B cell (primary cell): ENCODE measurements around the gene IGFBP7. TPM values are rescaled to one million over a fixed set of nuclear protein-coding genes. Genes with fewer than 3 reads are reported as not detected.

ENCODE experiments used
- ATAC-seq: fragments of 200-7000 bp; cut with Tn5 transposase; one replicate; pipeline ENCODE4 v1.10.0; 2021; ENCODE audit warnings: low read depth, mild to moderate bottlenecking, moderate number of reproducible peaks, moderate library complexity
- CTCF ChIA-PET: fragments of 350-600 bp; sonication (Branson Sonifier 250); formaldehyde crosslinking; loops from one replicate; lab custom pipeline; 2021; ENCODE audit warnings: antibody characterized with exemption, inconsistent platforms; lab: Charles Lee
- POLR2A ChIA-PET: fragments of 350-600 bp; sonication (Branson Sonifier 250); formaldehyde crosslinking; loops from one replicate; lab custom pipeline; 2021; ENCODE audit warnings: antibody characterized with exemption; lab: Charles Lee
- DNase-seq: peaks from one replicate; pipeline ENCODE4 v3.0.0; 2013
- H2AFZ ChIP-seq: 2 replicates; pipeline ENCODE4 v1.6.1; 2012; ENCODE audit warnings: mild to moderate bottlenecking, low read depth, low read length; ENCODE audit not compliant: insufficient read depth, poor library complexity, severe bottlenecking
- H3K27ac ChIP-seq, 2 donors: 1 replicate in 1 of 2; 2 replicates in 1 of 2; pipeline ENCODE4 v1.5.1; 2012 to 2013; ENCODE audit warnings: low read length in 2 of 2, mild to moderate bottlenecking in 2 of 2, moderate library complexity in 1 of 2
- H3K27me3 ChIP-seq, 4 experiments: fragments of 200-600 bp in 1 of 4; sonication (generic) in 1 of 4; replicated peaks in 1 of 4; 1 replicate in 2 of 4; 2 replicates in 2 of 4; pipeline versions ENCODE4 v1.6.1 to v1.7.0; 2013 to 2016; ENCODE audit warnings: low read length in 3 of 4, mild to moderate bottlenecking in 2 of 4, mixed read lengths in 1 of 4, moderate library complexity in 1 of 4; ENCODE audit not compliant: insufficient read depth in 4 of 4, control insufficient read depth in 3 of 4; ENCODE audit errors: control extremely low read depth in 1 of 4
- H3K36me3 ChIP-seq, 2 experiments: replicated peaks in 1 of 2; 1 replicate in 1 of 2; 2 replicates in 1 of 2; pipeline versions ENCODE4 v1.6.1 to v1.7.1; 2013; ENCODE audit warnings: low read length in 1 of 2; ENCODE audit not compliant: insufficient read depth in 2 of 2, control insufficient read depth in 1 of 2; ENCODE audit errors: control extremely low read depth in 1 of 2, extremely low read depth in 1 of 2
- H3K4me1 ChIP-seq, 2 donors: fragments of 200-600 bp in 1 of 2; sonication (generic) in 1 of 2; 1 replicate in 1 of 2; 2 replicates in 1 of 2; pipeline versions ENCODE4 v1.5.1 to v1.6.1; 2013 to 2017; ENCODE audit warnings: low read length in 2 of 2; ENCODE audit not compliant: control insufficient read depth in 2 of 2, insufficient read depth in 2 of 2
- H3K4me2 ChIP-seq: replicated peaks from 2 replicates; pipeline ENCODE3; 2012; ENCODE audit warnings: mild to moderate bottlenecking, low read depth, low read length; ENCODE audit not compliant: poor library complexity, severe bottlenecking
- H3K4me3 ChIP-seq, 5 experiments: fragments of 200-600 bp in 1 of 5; sonication (generic) in 1 of 5; 1 replicate in 3 of 5; 2 replicates in 2 of 5; pipeline versions ENCODE4 v1.5.1 to v1.7.0; 2011 to 2016; ENCODE audit warnings: low read length in 4 of 5, mild to moderate bottlenecking in 4 of 5, low read depth in 2 of 5, control low read depth in 1 of 5, moderate library complexity in 1 of 5; ENCODE audit not compliant: insufficient read depth in 1 of 5; ENCODE audit errors: control extremely low read depth in 1 of 5, extremely low read depth in 1 of 5
- H3K79me2 ChIP-seq: fragments of 200-600 bp; sonication (generic); one replicate; pipeline ENCODE4 v1.6.0; 2016; ENCODE audit warnings: low read length; ENCODE audit not compliant: control insufficient read depth, insufficient read depth
- H3K9ac ChIP-seq: fragments of 200-600 bp; sonication (generic); 2 replicates; pipeline ENCODE4 v1.6.1; 2017; ENCODE audit warnings: mild to moderate bottlenecking, low read length, moderate library complexity
- H3K9me3 ChIP-seq, 3 donors: one replicate each; pipeline versions ENCODE4 v1.6.1 to v1.7.1; 2013; ENCODE audit warnings: low read length in 2 of 3; ENCODE audit not compliant: control insufficient read depth in 2 of 3, insufficient read depth in 1 of 3; ENCODE audit errors: control extremely low read depth in 1 of 3
- H4K20me1 ChIP-seq: 2 replicates; pipeline ENCODE4 v1.6.0; 2012; ENCODE audit warnings: mild to moderate bottlenecking, low read length; ENCODE audit not compliant: insufficient read depth, control insufficient read depth, poor library complexity, severe bottlenecking
- H3K27ac Mint-ChIP-seq: one replicate; pipeline ENCODE4 v1.8.0; 2021; ENCODE audit warnings: mixed read lengths
- H3K27me3 Mint-ChIP-seq: one replicate; pipeline ENCODE4 v1.8.0; 2021; ENCODE audit warnings: mixed read lengths
- H3K4me1 Mint-ChIP-seq: one replicate; pipeline ENCODE4 v1.8.0; 2021; ENCODE audit warnings: mixed read lengths
- H3K4me3 Mint-ChIP-seq: one replicate; pipeline ENCODE4 v1.8.0; 2021; ENCODE audit warnings: mixed read lengths
- H3K9me3 Mint-ChIP-seq: one replicate; pipeline ENCODE4 v1.8.0; 2022; ENCODE audit warnings: mixed read lengths; ENCODE audit not compliant: insufficient read depth
- EZH2 ChIP-seq: IDR thresholded peaks from 2 replicates; pipeline ENCODE4 v1.6.1; 2012; ENCODE audit warnings: borderline replicate concordance, low read depth, mild to moderate bottlenecking, moderate library complexity, low read length; ENCODE audit not compliant: insufficient read depth, poor library complexity, severe bottlenecking
- WGBS: methylation state at CpG from one replicate; pipeline ENCODE4 v1.1.5; 2013; ENCODE audit warnings: missing lambda C conversion rate; ENCODE audit not compliant: insufficient coverage; 5-methylcytosine and 5-hydroxymethylcytosine counted together
- intact Hi-C: fragments of 100-400 bp; cut with micrococcal nuclease; formaldehyde crosslinking; loops from one replicate; pipeline ENCODE4 v1.10.0; 2022
- polyA plus RNA-seq: library from polyadenylated mRNA; depleted of rRNA; stranded (reverse); fragments of >200 nt; gene quantifications from 2 replicates; pipeline ENCODE4 v1.2.3, GENCODE V29; 2012
- total RNA-seq, 2 donors: library from RNA; stranded (reverse); fragments of 120-200 nt in 1 of 2; gene quantifications; 1 replicate in 1 of 2; 2 replicates in 1 of 2; pipeline versions ENCODE4 v1.2.3 to v1.2.4, GENCODE V29; 2013 to 2022
- TF ChIP-seq, protein P1 (sequence below): fragments of 200-600 bp; IDR thresholded peaks from one replicate; pipeline ENCODE4 v1.8.0; 2022; ENCODE audit warnings: antibody characterized with exemption, mild to moderate bottlenecking

The IGFBP7 gene
- total and polyA plus RNA-seq, 2 donors (not counting 1 experiment from before 2014, with no cell fraction given): 0.37 TPM; not detected in 1

DNA sequence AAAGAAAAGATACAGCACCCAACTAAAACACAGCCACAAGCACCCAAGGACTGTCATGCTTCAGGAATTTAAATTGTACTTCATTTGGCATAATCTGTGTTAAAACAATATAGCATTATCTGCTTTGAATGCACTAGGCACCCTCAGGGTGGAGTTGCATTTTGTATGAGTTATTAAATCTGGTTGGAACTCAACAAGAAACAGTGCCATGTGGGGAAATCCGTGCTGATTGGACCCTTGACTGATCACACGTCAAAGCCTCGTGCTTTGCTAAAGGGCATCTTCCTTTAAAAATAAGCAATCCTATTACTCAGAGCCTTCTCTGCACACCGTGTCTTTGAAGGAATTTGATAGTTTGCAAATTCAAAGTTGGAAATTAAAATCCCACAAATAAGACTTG is 35.4 kb downstream of the IGFBP7 start:
- no peak for TF ChIP-seq EZH2
- TF ChIP-seq, protein P1, sequence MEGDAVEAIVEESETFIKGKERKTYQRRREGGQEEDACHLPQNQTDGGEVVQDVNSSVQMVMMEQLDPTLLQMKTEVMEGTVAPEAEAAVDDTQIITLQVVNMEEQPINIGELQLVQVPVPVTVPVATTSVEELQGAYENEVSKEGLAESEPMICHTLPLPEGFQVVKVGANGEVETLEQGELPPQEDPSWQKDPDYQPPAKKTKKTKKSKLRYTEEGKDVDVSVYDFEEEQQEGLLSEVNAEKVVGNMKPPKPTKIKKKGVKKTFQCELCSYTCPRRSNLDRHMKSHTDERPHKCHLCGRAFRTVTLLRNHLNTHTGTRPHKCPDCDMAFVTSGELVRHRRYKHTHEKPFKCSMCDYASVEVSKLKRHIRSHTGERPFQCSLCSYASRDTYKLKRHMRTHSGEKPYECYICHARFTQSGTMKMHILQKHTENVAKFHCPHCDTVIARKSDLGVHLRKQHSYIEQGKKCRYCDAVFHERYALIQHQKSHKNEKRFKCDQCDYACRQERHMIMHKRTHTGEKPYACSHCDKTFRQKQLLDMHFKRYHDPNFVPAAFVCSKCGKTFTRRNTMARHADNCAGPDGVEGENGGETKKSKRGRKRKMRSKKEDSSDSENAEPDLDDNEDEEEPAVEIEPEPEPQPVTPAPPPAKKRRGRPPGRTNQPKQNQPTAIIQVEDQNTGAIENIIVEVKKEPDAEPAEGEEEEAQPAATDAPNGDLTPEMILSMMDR: no peak
- ChIA-PET CTCF (no interaction called here), POLR2A (no interaction called here)
- DNase-seq: no peak
- Histone ChIP-seq H3K36me3 (no peaks in the 10 kb centered on the region), H3K9ac (no peak overlapping the region), H3K4me3 (no peak overlapping the region), H3K27me3 (no peaks in the 10 kb centered on the region), H3K9me3 (no peaks in the 10 kb centered on the region), H4K20me1 (no peaks in the 10 kb centered on the region), H3K79me2 (no peaks in the 10 kb centered on the region), H2AFZ (no peak overlapping the region), H3K4me2 (no peak overlapping the region), H3K4me1 (no peaks in the 10 kb centered on the region), H3K27ac (no peak overlapping the region)
- 38% methylated on average over 2 of the region's 4 CpGs for WGBS
- no peak for ATAC-seq
- no peak overlapping the region for H3K4me3 Mint-ChIP-seq
- intact Hi-C loops: no loop called here
- no peaks in the 10 kb centered on the region for H3K9me3 Mint-ChIP-seq
- peaks cover 14% of the 10 kb centered on the region for H3K27me3 Mint-ChIP-seq
- H3K27ac Mint-ChIP-seq: no peak overlapping the region
- no peaks in the 10 kb centered on the region for H3K4me1 Mint-ChIP-seq

DNA sequence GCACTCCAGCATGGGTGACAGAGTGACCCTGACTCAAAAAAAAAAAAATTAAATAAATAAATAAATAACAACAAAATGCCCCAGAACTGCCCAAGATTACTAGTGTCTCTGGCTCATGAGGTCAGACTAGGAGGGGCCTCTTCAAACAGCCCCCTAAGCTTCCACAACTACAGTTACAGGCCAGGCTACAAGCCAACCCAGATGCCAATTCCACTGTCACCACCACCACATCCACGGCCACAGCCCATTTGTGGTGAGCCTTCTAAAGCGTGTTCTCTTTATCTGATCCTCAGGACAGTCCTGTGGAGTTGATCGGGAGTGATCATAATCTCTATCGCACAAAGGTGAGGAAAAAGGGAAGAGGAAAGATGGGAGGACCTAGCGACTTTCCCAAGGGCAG is 36.6 kb downstream of the IGFBP7 start:
- Histone ChIP-seq H3K27ac (no peak overlapping the region), H3K4me1 (no peaks in the 10 kb centered on the region), H3K4me3 (no peak overlapping the region), H3K9ac (no peak overlapping the region), H3K36me3 (no peaks in the 10 kb centered on the region), H3K27me3 (no peaks in the 10 kb centered on the region), H3K4me2 (no peak overlapping the region), H3K79me2 (no peaks in the 10 kb centered on the region), H3K9me3 (no peaks in the 10 kb centered on the region), H4K20me1 (no peaks in the 10 kb centered on the region), H2AFZ (no peak overlapping the region)
- no peak for TF ChIP-seq EZH2
- TF ChIP-seq, protein P1: no peak
- no peak for DNase-seq
- ChIA-PET POLR2A (no interaction called here), CTCF (no interaction called here)
- Mint-ChIP-seq H3K9me3 (no peaks in the 10 kb centered on the region), H3K27ac (no peak overlapping the region), H3K4me3 (no peak overlapping the region), H3K27me3 (peaks cover 10% of the 10 kb centered on the region), H3K4me1 (no peaks in the 10 kb centered on the region)
- WGBS: 96% methylated on average over 4 of the region's 5 CpGs
- no peak for ATAC-seq
- intact Hi-C loops: no loop called here
